SK-N-SH treated with all-trans-retinoic acid at 6 μM for 48 hours (cell line): ENCODE results near the gene PLEKHG3.

Experiments
- ARNTL ChIP-seq: fragments of 450-650 bp; formaldehyde crosslinking; IDR thresholded peaks from 2 replicates; pipeline ENCODE4 v1.5.0; 2020; ENCODE audit warnings: low read depth, mild to moderate bottlenecking, moderate library complexity, borderline replicate concordance
- BACH2 ChIP-seq: fragments of 250-450 bp; sonication (Bioruptor Pico); IDR thresholded peaks from 2 replicates; pipeline ENCODE4 v1.9.0; 2021; ENCODE audit warnings: mild to moderate bottlenecking, borderline replicate concordance
- CREB5 ChIP-seq: fragments of 250-450 bp; sonication (Bioruptor Pico); IDR thresholded peaks from 2 replicates; pipeline ENCODE4 v1.5.1; 2020; ENCODE audit warnings: low read depth, mild to moderate bottlenecking, moderate library complexity
- PATZ1 ChIP-seq: fragments of 250-450 bp; sonication (Bioruptor Pico); IDR thresholded peaks from 2 replicates; pipeline ENCODE4 v1.8.0; 2020; ENCODE audit warnings: mild to moderate bottlenecking, moderate library complexity, borderline replicate concordance
- PPARA ChIP-seq: fragments of 250-450 bp; sonication (Bioruptor Pico); IDR thresholded peaks from 2 replicates; pipeline ENCODE4 v1.5.0; 2020; ENCODE audit warnings: mild to moderate bottlenecking, borderline replicate concordance
- RARB ChIP-seq: fragments of 250-450 bp; sonication (Bioruptor Pico); IDR thresholded peaks from 2 replicates; pipeline ENCODE4 v1.8.0; 2021; ENCODE audit warnings: mild to moderate bottlenecking, moderate library complexity
- SNAI2 ChIP-seq: fragments of 250-450 bp; sonication (Bioruptor Pico); IDR thresholded peaks from 2 replicates; pipeline ENCODE4 v1.5.0; 2020; ENCODE audit warnings: mild to moderate bottlenecking, moderate library complexity
- ZFP30 ChIP-seq: fragments of 450-650 bp; formaldehyde crosslinking; IDR thresholded peaks from 2 replicates; pipeline ENCODE4 v1.5.0; 2022; ENCODE audit warnings: mild to moderate bottlenecking, moderate library complexity
- ZNF565 ChIP-seq: fragments of 450-650 bp; formaldehyde crosslinking; conservative IDR thresholded peaks from 2 replicates; pipeline ENCODE4 v1.5.0; 2020; ENCODE audit warnings: low read depth, mild to moderate bottlenecking, moderate library complexity
- ZNF8 ChIP-seq: fragments of 450-650 bp; formaldehyde crosslinking; IDR thresholded peaks from 2 replicates; pipeline ENCODE4 v1.5.0; 2020; ENCODE audit warnings: mild to moderate bottlenecking, moderate library complexity

GRCh38 chr14:64737391-64738280 is 33.4 kb downstream of the PLEKHG3 start:
- no peak for TF ChIP-seq CREB5 (CRISPR knock-in tag)
- TF ChIP-seq ARNTL (CRISPR knock-in tag), result no peak
- no peak for TF ChIP-seq RARB
- TF ChIP-seq ZNF8 (CRISPR knock-in tag), result no peak
- TF ChIP-seq SNAI2 (CRISPR knock-in tag), result no peak
- TF ChIP-seq ZFP30, result no peak
- TF ChIP-seq PATZ1 (CRISPR knock-in tag), result no peak
- TF ChIP-seq BACH2 (CRISPR knock-in tag), result no peak
- no peak for TF ChIP-seq PPARA
- TF ChIP-seq ZNF565, result no peak
